RWPE2 (cell line): Measurements from ENCODE around the gene HASPIN.

Experiments used
- ATAC-seq: fragments of 200-7000 bp; cut with Tn5 transposase; 3 replicates; pipeline ENCODE4 v1.9.1; 2021; ENCODE audit warnings: low read depth
- DNase-seq: peaks from one replicate; pipeline ENCODE4 v3.0.0-alpha.2; 2020; ENCODE audit warnings: low spot score
- H3K27ac ChIP-seq: fragments of 450-650 bp; 2 replicates; pipeline ENCODE4 v1.5.1; 2017; ENCODE audit warnings: mild to moderate bottlenecking; ENCODE audit not compliant: poor library complexity, severe bottlenecking
- H3K27me3 ChIP-seq: fragments of 250-450 bp; sonication (Bioruptor Pico); 2 replicates; pipeline ENCODE4 v1.5.1; 2021; ENCODE audit warnings: mild to moderate bottlenecking, moderate library complexity; ENCODE audit not compliant: insufficient read depth, poor library complexity, severe bottlenecking
- H3K36me3 ChIP-seq: fragments of 250-450 bp; sonication (Bioruptor Pico); 2 replicates; pipeline ENCODE4 v1.5.1; 2020; ENCODE audit warnings: low read depth, mild to moderate bottlenecking, moderate library complexity
- H3K4me1 ChIP-seq: fragments of 250-450 bp; sonication (Bioruptor Pico); 2 replicates; pipeline ENCODE4 v1.5.1; 2021; ENCODE audit warnings: mild to moderate bottlenecking, moderate library complexity; ENCODE audit not compliant: insufficient read depth, poor library complexity, severe bottlenecking
- H3K4me3 ChIP-seq: fragments of 250-450 bp; sonication (Bioruptor Pico); 2 replicates; pipeline ENCODE4 v1.5.1; 2021; ENCODE audit warnings: mild to moderate bottlenecking, moderate library complexity; ENCODE audit not compliant: severe bottlenecking
- H3K9me3 ChIP-seq: fragments of 250-450 bp; sonication (Bioruptor Pico); 2 replicates; pipeline ENCODE4 v1.5.1; 2021; ENCODE audit warnings: mild to moderate bottlenecking, moderate library complexity; ENCODE audit not compliant: severe bottlenecking
- CTCF ChIP-seq: fragments of 450-650 bp; IDR thresholded peaks from one replicate; pipeline ENCODE4 v1.5.1; 2017; ENCODE audit warnings: mild to moderate bottlenecking, moderate library complexity; ENCODE audit not compliant: poor library complexity, severe bottlenecking

The HASPIN gene

DNA sequence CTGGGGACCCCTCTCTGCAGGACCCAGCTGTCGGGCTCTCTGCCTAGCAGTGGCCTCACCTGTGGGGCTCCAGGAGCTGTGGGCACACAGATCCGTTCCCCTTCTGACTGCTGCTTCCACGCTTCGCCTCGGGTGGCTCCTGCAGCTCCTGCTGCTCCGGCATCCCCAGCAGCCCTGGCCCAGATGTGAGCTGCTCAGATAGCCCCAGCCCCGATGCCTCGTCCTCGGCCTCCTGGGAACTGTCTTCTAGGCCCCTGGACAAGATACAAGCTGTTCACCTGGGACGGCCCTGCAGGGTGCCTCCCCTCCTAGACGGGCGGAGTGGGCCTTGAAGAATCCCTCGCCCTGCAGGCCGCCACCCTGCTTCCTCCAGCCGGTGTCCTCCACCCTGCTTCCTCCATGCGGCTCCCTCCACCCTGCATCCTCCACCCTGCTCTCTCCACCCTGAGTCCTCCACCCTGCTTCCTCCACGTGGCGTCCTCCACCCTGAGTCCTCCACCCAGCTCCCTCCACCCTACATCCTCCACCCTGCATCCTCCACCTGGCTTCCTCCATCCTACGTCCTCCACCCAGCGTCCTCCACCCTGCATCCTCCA, 44.1 kb upstream of the HASPIN start:
- Histone ChIP-seq H3K9me3 (no peaks in the 10 kb centered on the region), H3K4me1 (no peaks in the 10 kb centered on the region), H3K4me3 (no peak overlapping the region), H3K36me3 (no peaks in the 10 kb centered on the region), H3K27me3 (no peaks in the 10 kb centered on the region), H3K27ac (no peak overlapping the region)
- ATAC-seq (peak; percentile 29; the same call in 2 of the 3 replicates), DNase-seq (no peak)
- TF ChIP-seq CTCF = no peak

DNA sequence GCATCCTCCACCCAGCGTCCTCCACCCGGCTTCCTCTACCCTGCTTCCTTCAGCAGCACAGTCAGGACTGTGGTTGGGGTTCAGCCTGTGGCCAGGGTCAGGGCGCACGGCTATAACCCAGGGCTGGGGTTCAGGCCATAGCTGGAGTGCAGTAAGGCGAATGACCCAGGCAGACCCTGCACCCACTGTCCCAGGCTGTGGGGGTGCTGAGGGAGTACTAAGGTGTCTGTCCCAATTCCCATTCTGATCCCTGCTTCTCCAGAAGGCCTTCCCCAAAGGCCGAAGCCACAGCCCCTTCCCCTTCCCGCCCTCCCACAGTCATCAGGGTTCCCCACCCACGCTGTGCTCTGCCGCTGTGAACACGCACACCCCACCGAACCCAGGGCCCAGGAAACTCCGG, 42.6 kb upstream of the HASPIN start:
- Histone ChIP-seq H3K36me3 (no peaks in the 10 kb centered on the region), H3K4me1 (no peaks in the 10 kb centered on the region), H3K27me3 (no peaks in the 10 kb centered on the region), H3K27ac (no peak overlapping the region), H3K4me3 (no peak overlapping the region), H3K9me3 (no peaks in the 10 kb centered on the region)
- no peak for TF ChIP-seq CTCF
- ATAC-seq (no peak), DNase-seq (no peak)

- no peaks in the 10 kb centered on the region for H3K4me1 ChIP-seq
- no peak for TF ChIP-seq CTCF
- no peaks in the 10 kb centered on the region for H3K36me3 ChIP-seq
- no peak for DNase-seq
- no peaks in the 10 kb centered on the region for H3K9me3 ChIP-seq
- no peak overlapping the region for H3K27ac ChIP-seq
- no peak overlapping the region for H3K4me3 ChIP-seq
- no peak for ATAC-seq
- H3K27me3 ChIP-seq = no peaks in the 10 kb centered on the region
Measured at GRCh38 chr17:3681565-3681964, 42.1 kb upstream of the HASPIN start.

DNA sequence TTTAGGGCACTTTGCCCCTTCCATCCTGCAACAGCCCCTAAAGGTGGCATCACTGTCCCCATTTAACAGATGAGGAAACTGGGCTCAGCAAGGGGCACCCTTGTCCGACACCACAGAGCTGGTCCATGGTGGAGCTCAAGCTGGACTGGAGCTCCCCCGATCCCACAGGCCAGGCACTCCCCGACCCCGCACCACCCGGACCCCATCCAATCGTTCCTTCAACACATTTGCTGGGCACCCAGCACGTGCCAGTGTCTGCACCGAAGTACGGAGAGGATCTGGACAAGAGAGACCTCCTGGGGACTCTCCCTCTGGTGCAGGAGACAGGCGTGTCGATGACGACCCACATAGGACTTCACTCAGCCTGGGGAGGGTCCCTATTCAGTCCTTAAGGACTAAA, 41.7 kb upstream of the HASPIN start:
- H3K27me3 ChIP-seq = no peaks in the 10 kb centered on the region
- H3K27ac ChIP-seq = no peak overlapping the region
- H3K4me1 ChIP-seq = no peaks in the 10 kb centered on the region
- H3K4me3 ChIP-seq = no peak overlapping the region
- H3K9me3 ChIP-seq = no peaks in the 10 kb centered on the region
- H3K36me3 ChIP-seq = no peaks in the 10 kb centered on the region
- ATAC-seq (no peak), DNase-seq (no peak)
- no peak for TF ChIP-seq CTCF

DNA sequence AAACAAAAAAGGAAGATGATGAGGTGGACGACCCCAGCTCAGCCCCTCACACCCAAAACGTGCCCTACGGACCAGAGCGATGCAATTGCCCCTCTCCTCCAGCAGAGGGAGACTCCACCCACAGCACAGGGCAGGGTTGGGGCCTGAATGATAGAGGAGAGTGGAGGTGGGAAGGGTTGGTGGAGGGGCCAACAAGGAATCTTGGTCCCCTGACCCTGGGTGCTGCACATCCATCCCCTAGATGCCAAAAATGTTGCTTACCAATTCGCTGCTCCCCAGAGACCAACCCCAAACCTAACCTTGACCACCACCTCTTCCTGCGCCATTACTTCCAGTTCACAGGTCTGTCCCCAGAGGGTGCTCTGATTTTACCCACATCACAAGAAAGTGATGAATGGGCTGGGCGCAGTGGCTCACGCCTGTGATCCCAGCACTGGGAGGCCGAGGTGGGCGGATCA, 40.6 kb upstream of the HASPIN start:
- ATAC-seq = peak; percentile 50; the same call in 2 of the 3 replicates
- Histone ChIP-seq H3K27ac (no peak overlapping the region), H3K4me1 (no peaks in the 10 kb centered on the region), H3K36me3 (no peaks in the 10 kb centered on the region), H3K9me3 (no peaks in the 10 kb centered on the region), H3K4me3 (no peak overlapping the region), H3K27me3 (no peaks in the 10 kb centered on the region)
- DNase-seq = no peak
- peak; percentile 79 for TF ChIP-seq CTCF
